PC-9 (cell line): ENCODE data around the gene SLC41A3. TPM values are rescaled to one million over a fixed set of nuclear protein-coding genes. Genes with fewer than 3 reads are reported as not detected.

Experiments
- BruUV-seq: library from RNA; stranded (reverse); fragments of 400-500 nt; replicated peaks from 2 replicates; lab custom pipeline; 2021; lab: Mats Ljungman, UMichigan
- CTCF ChIA-PET: fragments of 300-600 bp; sonication (Branson Sonifier 250); formaldehyde crosslinking; loops from one replicate; lab custom pipeline; 2022; ENCODE audit warnings: antibody characterized with exemption; lab: Charles Lee
- POLR2A ChIA-PET: fragments of 300-600 bp; sonication (Branson Sonifier 250); formaldehyde crosslinking; loops from one replicate; lab custom pipeline; 2022; ENCODE audit warnings: antibody characterized with exemption; ENCODE audit not compliant: unreplicated experiment; lab: Charles Lee
- DNase-seq, 2 experiments: peaks; one replicate each; pipeline versions ENCODE4 v3.0.0 to v3.0.0-alpha.2; 2015 to 2022; ENCODE audit warnings: mixed read lengths in 1 of 2
- H2AFZ ChIP-seq: fragments of 200-600 bp; sonication (generic); 2 replicates; pipeline ENCODE4 v1.8.1; 2017; ENCODE audit warnings: antibody characterized with exemption
- H3F3A ChIP-seq: fragments of 200-600 bp; sonication (generic); 2 replicates; pipeline ENCODE4 v1.8.1; 2017; ENCODE audit warnings: antibody characterized with exemption, mild to moderate bottlenecking, low read depth; ENCODE audit not compliant: insufficient read depth
- H3K27ac ChIP-seq: fragments of 200-600 bp; sonication (generic); 2 replicates; pipeline ENCODE4 v1.6.1; 2016; ENCODE audit warnings: mixed run types
- H3K27me3 ChIP-seq: fragments of 200-600 bp; sonication (generic); 2 replicates; pipeline ENCODE4 v1.6.1; 2016; ENCODE audit warnings: low read depth, mixed run types; ENCODE audit not compliant: insufficient read depth
- H3K36me3 ChIP-seq: fragments of 200-600 bp; sonication (generic); 2 replicates; pipeline ENCODE4 v1.6.1; 2016; ENCODE audit warnings: low read depth, mixed run types
- H3K4me1 ChIP-seq: fragments of 200-600 bp; sonication (generic); replicated peaks from 2 replicates; pipeline ENCODE4 v1.6.1; 2016; ENCODE audit warnings: mixed run types; ENCODE audit not compliant: insufficient read depth
- H3K4me2 ChIP-seq: fragments of 200-600 bp; sonication (generic); 2 replicates; pipeline ENCODE4 v1.6.1; 2017; ENCODE audit warnings: mixed run types
- H3K4me3 ChIP-seq: fragments of 200-600 bp; sonication (generic); 2 replicates; pipeline ENCODE4 v1.6.1; 2016; ENCODE audit warnings: mixed run types
- H3K79me2 ChIP-seq: fragments of 200-600 bp; sonication (generic); 2 replicates; pipeline ENCODE4 v1.6.1; 2017; ENCODE audit warnings: low read depth, mixed run types
- H3K9me2 ChIP-seq: fragments of 200-600 bp; sonication (generic); 2 replicates; pipeline ENCODE4 v1.8.1; 2017; ENCODE audit warnings: mild to moderate bottlenecking; ENCODE audit not compliant: insufficient read depth
- H3K9me3 ChIP-seq: fragments of 200-600 bp; sonication (generic); 2 replicates; pipeline ENCODE4 v1.8.1; 2016; ENCODE audit warnings: low read depth; ENCODE audit not compliant: insufficient read depth
- H4K20me1 ChIP-seq: fragments of 200-600 bp; sonication (generic); 2 replicates; pipeline ENCODE4 v1.8.1; 2017; ENCODE audit not compliant: insufficient read depth
- EZH2 ChIP-seq: fragments of 200-600 bp; sonication (generic); IDR thresholded peaks from 2 replicates; pipeline ENCODE4 v1.8.0; 2017; ENCODE audit warnings: antibody characterized with exemption, low read depth
- intact Hi-C: fragments of 100-400 bp; cut with micrococcal nuclease; formaldehyde crosslinking; loops from one replicate; pipeline ENCODE4 v1.10.0; 2022; ENCODE audit not compliant: unreplicated experiment
- total RNA-seq: library from RNA; stranded (reverse); gene quantifications from 2 replicates; pipeline ENCODE4 v1.2.3, GENCODE V29; 2021
- TF ChIP-seq, protein P1 (sequence below): fragments of 200-600 bp; sonication (generic); conservative IDR thresholded peaks from 2 replicates; pipeline ENCODE4 v1.6.1; 2017; ENCODE audit warnings: mixed run types, antibody characterized with exemption, mild to moderate bottlenecking, moderate library complexity

SLC41A3 gene
- total RNA-seq, 1 experiment from 2014 or later: 67.0 TPM

DNA sequence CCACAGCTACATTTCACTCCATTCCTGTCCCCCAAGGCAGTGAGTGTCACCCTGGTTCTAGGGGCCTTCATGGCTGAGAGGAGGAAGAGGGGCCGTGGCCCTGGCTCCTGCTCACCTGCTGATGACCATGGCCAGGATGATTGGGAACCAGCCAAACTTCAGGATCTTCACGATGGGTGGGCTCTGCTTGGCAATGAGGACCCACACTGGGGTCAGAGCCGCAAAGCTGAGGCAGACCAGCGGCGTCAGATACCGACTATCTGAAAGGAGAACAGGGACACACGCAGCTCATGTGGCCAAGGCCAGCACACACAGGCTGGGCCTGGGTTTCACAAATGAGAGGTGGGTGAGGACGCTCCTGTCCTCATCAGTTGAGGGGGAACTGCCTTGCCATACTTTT is 67.3 kb downstream of the SLC41A3 start:
- no TSS peak for BruUV-seq
- H3K36me3 ChIP-seq: no peaks in the 10 kb centered on the region
- H4K20me1 ChIP-seq: no peaks in the 10 kb centered on the region
- H2AFZ ChIP-seq: no peak overlapping the region
- H3K27ac ChIP-seq: no peak overlapping the region
- H3K27me3 ChIP-seq: no peaks in the 10 kb centered on the region
- TF ChIP-seq, protein P1, sequence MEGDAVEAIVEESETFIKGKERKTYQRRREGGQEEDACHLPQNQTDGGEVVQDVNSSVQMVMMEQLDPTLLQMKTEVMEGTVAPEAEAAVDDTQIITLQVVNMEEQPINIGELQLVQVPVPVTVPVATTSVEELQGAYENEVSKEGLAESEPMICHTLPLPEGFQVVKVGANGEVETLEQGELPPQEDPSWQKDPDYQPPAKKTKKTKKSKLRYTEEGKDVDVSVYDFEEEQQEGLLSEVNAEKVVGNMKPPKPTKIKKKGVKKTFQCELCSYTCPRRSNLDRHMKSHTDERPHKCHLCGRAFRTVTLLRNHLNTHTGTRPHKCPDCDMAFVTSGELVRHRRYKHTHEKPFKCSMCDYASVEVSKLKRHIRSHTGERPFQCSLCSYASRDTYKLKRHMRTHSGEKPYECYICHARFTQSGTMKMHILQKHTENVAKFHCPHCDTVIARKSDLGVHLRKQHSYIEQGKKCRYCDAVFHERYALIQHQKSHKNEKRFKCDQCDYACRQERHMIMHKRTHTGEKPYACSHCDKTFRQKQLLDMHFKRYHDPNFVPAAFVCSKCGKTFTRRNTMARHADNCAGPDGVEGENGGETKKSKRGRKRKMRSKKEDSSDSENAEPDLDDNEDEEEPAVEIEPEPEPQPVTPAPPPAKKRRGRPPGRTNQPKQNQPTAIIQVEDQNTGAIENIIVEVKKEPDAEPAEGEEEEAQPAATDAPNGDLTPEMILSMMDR: no peak
- TF ChIP-seq EZH2: no peak
- CTCF ChIA-PET: no interaction called here
- intact Hi-C loops: no loop called here
- no peak overlapping the region for H3K4me3 ChIP-seq
- H3K9me3 ChIP-seq: no peaks in the 10 kb centered on the region
- H3K79me2 ChIP-seq: no peaks in the 10 kb centered on the region
- no peak for DNase-seq
- no peaks in the 10 kb centered on the region for H3K9me2 ChIP-seq
- no peak overlapping the region for H3K4me2 ChIP-seq
- POLR2A ChIA-PET: no interaction called here
- no peaks in the 10 kb centered on the region for H3F3A ChIP-seq
- H3K4me1 ChIP-seq: no peaks in the 10 kb centered on the region

DNA sequence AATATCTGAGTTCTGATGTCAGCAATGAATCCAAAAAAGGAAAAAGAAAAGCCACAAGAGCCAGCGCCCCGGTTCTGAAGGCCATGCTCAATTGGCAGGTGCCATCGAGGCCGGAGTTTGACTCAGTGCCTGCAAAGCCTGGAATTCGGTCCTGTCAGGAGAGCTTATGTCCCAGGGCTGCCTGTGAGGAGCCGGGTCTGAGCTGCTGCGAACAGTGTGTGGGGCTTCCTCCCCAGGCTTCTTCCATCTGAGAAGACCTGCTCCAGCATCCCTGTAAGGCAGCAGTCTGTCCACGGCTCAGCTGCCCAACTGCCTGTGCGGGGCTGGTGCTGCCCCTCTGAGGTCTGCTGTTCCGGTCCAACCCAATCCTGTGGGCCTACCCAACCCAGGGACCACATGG is 68.8 kb downstream of the SLC41A3 start:
- CTCF ChIA-PET: no interaction called here

DNA sequence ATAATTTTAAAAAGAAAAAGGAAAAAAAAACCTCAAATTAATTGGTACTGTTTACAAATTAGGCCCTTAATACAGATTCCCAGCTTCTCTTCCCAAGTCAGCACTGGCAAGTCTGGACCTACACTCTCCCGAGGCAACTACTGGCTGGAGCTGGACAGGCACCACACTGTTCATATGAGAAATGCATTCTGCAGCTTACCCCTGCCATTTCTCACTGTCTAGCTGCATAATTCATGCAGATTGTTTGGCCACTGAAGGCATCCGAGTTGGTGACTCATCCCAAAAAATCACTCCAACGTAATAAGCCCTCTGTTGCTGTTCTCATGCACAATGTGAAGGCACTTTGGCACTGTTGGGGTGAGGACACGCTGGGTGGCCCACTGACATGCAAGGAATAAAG is 69.7 kb downstream of the SLC41A3 start:
- Histone ChIP-seq H3K9me3 (no peaks in the 10 kb centered on the region), H3K27me3 (no peaks in the 10 kb centered on the region), H3K9me2 (no peaks in the 10 kb centered on the region), H4K20me1 (no peaks in the 10 kb centered on the region), H3F3A (no peaks in the 10 kb centered on the region), H3K79me2 (no peaks in the 10 kb centered on the region), H3K4me3 (no peak overlapping the region), H3K36me3 (no peaks in the 10 kb centered on the region), H3K27ac (no peak overlapping the region), H3K4me2 (no peak overlapping the region), H3K4me1 (no peaks in the 10 kb centered on the region), H2AFZ (no peak overlapping the region)
- DNase-seq: no peak
- intact Hi-C loops: no loop called here
- ChIA-PET POLR2A (no interaction called here), CTCF (no interaction called here)
- BruUV-seq: no TSS peak
- TF ChIP-seq, protein P1: no peak
- TF ChIP-seq EZH2: no peak

More for the DNA sequence above, 68.8 kb downstream of the SLC41A3 start:
- no peaks in the 10 kb centered on the region for H3K27me3 ChIP-seq
- H3K4me1 ChIP-seq: no peaks in the 10 kb centered on the region
- H3K9me3 ChIP-seq: no peaks in the 10 kb centered on the region
- H3F3A ChIP-seq: no peaks in the 10 kb centered on the region
- POLR2A ChIA-PET: no interaction called here
- no peak overlapping the region for H3K27ac ChIP-seq
- H3K4me3 ChIP-seq: no peak overlapping the region
- no peaks in the 10 kb centered on the region for H3K9me2 ChIP-seq
- no TSS peak for BruUV-seq
- no peak overlapping the region for H3K4me2 ChIP-seq
- TF ChIP-seq, protein P1: no peak
- H4K20me1 ChIP-seq: no peaks in the 10 kb centered on the region
- no peaks in the 10 kb centered on the region for H3K79me2 ChIP-seq
- DNase-seq: no peak
- intact Hi-C loops: no loop called here
- no peaks in the 10 kb centered on the region for H3K36me3 ChIP-seq
- no peak overlapping the region for H2AFZ ChIP-seq
